ENCODE results near the gene DNAH6.

DNAH6 gene

DNA sequence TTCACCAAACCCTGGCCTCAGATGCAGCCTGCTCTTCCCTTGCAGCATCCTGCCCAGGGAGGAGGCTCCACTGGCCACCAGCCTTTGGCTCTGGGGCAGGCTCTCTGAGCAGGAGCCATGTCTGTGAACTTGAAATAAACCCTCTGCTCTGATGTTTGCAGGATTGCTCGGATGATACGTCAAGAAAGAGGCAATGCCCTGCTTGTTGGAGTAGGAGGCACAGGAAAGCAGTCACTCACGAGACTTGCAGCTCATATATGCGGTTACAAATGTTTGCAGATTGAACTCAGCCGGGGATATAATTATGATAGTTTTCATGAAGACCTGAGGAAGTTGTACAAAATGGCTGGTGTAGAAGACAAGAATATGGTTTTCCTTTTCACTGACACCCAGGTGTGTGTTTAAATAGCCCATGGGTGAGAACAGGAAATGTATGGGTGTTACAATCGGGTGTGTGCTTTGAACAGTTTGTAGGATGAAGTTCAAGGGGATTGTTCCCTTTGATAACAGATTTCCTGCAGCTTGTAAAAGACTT, 177.9 kb downstream of the DNAH6 start:
- Histone ChIP-seq H3K4me1 (ENCODE audit: insufficient read depth, insufficient read length) (no peaks in the 10 kb centered on the region), H3K4me3 (ENCODE audit: insufficient read length, low read depth) (no peak overlapping the region), H3K9ac (ENCODE audit: insufficient read length, low read depth) (no peak overlapping the region), H3K9me3 (ENCODE audit: insufficient read depth, low read length) (no peaks in the 10 kb centered on the region), H3K36me3 (ENCODE audit: insufficient read depth, insufficient read length, low read length) (no peaks in the 10 kb centered on the region), H3K27me3 (ENCODE audit: insufficient read depth, insufficient read length) (no peaks in the 10 kb centered on the region)
- DNase-seq (ENCODE audit: low read depth, low spot score) = no peak
- TF ChIP-seq SUZ12 (IDR thresholded peaks at IDR 0.05; ENCODE audit: extremely low read depth, insufficient read depth, insufficient read length) (no peak), ZNF274 (IDR thresholded peaks at IDR 0.05; ENCODE audit: low read depth, low read length) (no peak), YY1 (IDR thresholded peaks at IDR 0.05; ENCODE audit: insufficient read depth, insufficient read length) (no peak)

DNA sequence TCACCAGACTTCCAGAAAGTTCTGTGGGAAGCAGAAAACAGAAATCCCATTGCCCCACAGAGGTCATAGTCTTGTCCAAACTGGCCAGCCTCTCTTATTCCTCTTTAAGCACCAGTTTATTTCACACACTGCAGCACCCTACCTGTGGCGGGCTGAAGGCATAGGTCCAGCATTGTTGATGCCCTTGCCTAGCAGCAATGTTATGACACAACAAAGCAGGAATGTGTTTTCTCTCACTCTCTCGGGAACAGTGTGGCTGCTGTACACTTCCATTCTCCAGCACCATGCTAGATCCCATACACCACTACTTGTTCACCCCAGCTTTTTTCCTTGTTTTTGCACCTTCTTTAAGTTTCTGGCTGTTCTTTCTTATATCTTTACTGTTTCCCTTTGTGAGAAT, 181.6 kb downstream of the DNAH6 start:
- peaks cover 4% of the 10 kb centered on the region; the same call in 1 of the 2 replicates for H3K9me3 ChIP-seq (ENCODE audit: insufficient read depth, low read length)
- no peaks in the 10 kb centered on the region for H3K36me3 ChIP-seq (ENCODE audit: insufficient read depth, insufficient read length, low read length)
- no peak overlapping the region for H3K9ac ChIP-seq (ENCODE audit: insufficient read length, low read depth)
- no peak for DNase-seq (ENCODE audit: low read depth, low spot score)
- H3K4me3 ChIP-seq (ENCODE audit: insufficient read length, low read depth) = no peak overlapping the region
- no peaks in the 10 kb centered on the region for H3K27me3 ChIP-seq (ENCODE audit: insufficient read depth, insufficient read length)
- no peaks in the 10 kb centered on the region for H3K4me1 ChIP-seq (ENCODE audit: insufficient read depth, insufficient read length)
- TF ChIP-seq YY1 (IDR thresholded peaks at IDR 0.05; ENCODE audit: insufficient read depth, insufficient read length) (no peak), ZNF274 (IDR thresholded peaks at IDR 0.05; ENCODE audit: low read depth, low read length) (no peak), SUZ12 (IDR thresholded peaks at IDR 0.05; ENCODE audit: extremely low read depth, insufficient read depth, insufficient read length) (no peak)

DNA sequence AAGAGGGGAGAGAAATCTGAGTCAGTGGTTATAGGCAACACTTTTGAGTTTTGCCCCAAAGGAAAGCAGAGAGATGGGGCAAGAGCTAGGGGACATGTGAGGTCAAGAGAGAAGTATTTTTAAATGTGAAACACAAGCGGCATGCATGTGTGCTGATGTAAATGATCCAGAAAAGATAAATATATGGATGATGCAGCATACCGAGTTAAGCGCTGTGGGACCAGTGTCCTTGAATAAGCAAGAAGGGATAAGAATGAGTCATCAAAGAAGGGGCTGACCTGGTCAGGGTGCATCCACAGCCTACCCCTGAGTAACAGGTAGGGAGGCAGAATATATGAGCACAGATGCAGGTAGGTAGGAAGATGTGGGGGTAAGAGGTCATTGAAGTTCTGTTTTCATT, 183.7 kb downstream of the DNAH6 start:
- Histone ChIP-seq H3K9me3 (ENCODE audit: insufficient read depth, low read length) (peaks cover 10% of the 10 kb centered on the region; the same call in 1 of the 2 replicates), H3K9ac (ENCODE audit: insufficient read length, low read depth) (no peak overlapping the region), H3K4me3 (ENCODE audit: insufficient read length, low read depth) (no peak overlapping the region), H3K27me3 (ENCODE audit: insufficient read depth, insufficient read length) (no peaks in the 10 kb centered on the region), H3K4me1 (ENCODE audit: insufficient read depth, insufficient read length) (no peaks in the 10 kb centered on the region), H3K36me3 (ENCODE audit: insufficient read depth, insufficient read length, low read length) (no peaks in the 10 kb centered on the region)
- DNase-seq (ENCODE audit: low read depth, low spot score) = no peak
- TF ChIP-seq ZNF274 (IDR thresholded peaks at IDR 0.05; ENCODE audit: low read depth, low read length) = no peak
- no peak for TF ChIP-seq YY1 (IDR thresholded peaks at IDR 0.05; ENCODE audit: insufficient read depth, insufficient read length)
- no peak for TF ChIP-seq SUZ12 (IDR thresholded peaks at IDR 0.05; ENCODE audit: extremely low read depth, insufficient read depth, insufficient read length)

DNA sequence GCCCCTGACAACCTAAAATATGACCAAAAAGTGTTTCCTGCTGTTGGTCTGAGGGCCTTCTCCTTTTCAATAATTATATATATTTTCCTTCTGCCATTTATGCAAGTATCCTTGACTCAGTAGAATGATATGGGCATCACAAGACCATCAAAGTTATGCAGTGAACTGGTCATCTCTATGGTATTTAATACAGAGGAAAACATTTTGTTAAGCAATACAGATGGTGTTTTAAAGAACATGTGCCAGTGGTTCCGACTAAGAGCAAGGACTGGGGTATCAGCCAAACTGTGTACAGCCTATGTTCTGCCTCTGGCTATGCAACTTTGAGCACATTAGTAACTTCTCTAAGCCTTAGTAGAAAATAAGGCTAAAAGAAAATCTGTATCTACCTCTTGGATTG, 185.6 kb downstream of the DNAH6 start:
- Histone ChIP-seq H3K36me3 (ENCODE audit: insufficient read depth, insufficient read length, low read length) (no peaks in the 10 kb centered on the region), H3K9ac (ENCODE audit: insufficient read length, low read depth) (no peak overlapping the region), H3K4me3 (ENCODE audit: insufficient read length, low read depth) (no peak overlapping the region), H3K27me3 (ENCODE audit: insufficient read depth, insufficient read length) (no peaks in the 10 kb centered on the region), H3K9me3 (ENCODE audit: insufficient read depth, low read length) (peaks cover 10% of the 10 kb centered on the region; the same call in 1 of the 2 replicates), H3K4me1 (ENCODE audit: insufficient read depth, insufficient read length) (no peaks in the 10 kb centered on the region)
- no peak for TF ChIP-seq YY1 (IDR thresholded peaks at IDR 0.05; ENCODE audit: insufficient read depth, insufficient read length)
- DNase-seq (ENCODE audit: low read depth, low spot score) = no peak

DNA sequence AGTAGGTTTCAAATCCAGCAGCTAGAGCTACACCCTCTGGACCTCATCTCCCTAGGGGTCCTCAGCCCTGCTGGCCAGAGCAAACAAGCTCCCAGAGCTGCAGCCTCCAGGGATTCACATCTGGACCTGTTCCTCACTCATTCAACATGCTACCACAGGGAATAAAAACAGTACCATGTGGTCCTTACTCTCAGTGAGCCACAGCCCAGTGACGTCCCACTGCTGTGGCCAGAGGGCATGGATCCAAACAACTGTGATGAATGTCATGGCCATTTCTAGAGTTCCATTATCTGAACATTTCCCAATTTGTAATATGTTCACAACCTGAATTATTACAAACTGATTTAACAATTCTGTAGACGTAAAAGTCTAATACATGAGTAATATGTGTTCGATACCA, 186.6 kb downstream of the DNAH6 start:
- Histone ChIP-seq H3K27me3 (ENCODE audit: insufficient read depth, insufficient read length) (no peaks in the 10 kb centered on the region), H3K9me3 (ENCODE audit: insufficient read depth, low read length) (peaks cover 10% of the 10 kb centered on the region; the same call in 1 of the 2 replicates), H3K4me3 (ENCODE audit: insufficient read length, low read depth) (no peak overlapping the region), H3K9ac (ENCODE audit: insufficient read length, low read depth) (no peak overlapping the region), H3K4me1 (ENCODE audit: insufficient read depth, insufficient read length) (no peaks in the 10 kb centered on the region), H3K36me3 (ENCODE audit: insufficient read depth, insufficient read length, low read length) (no peaks in the 10 kb centered on the region)
- TF ChIP-seq SUZ12 (IDR thresholded peaks at IDR 0.05; ENCODE audit: extremely low read depth, insufficient read depth, insufficient read length) = no peak
- TF ChIP-seq YY1 (IDR thresholded peaks at IDR 0.05; ENCODE audit: insufficient read depth, insufficient read length) = no peak
- no peak for TF ChIP-seq ZNF274 (IDR thresholded peaks at IDR 0.05; ENCODE audit: low read depth, low read length)
- DNase-seq (ENCODE audit: low read depth, low spot score) = no peak

DNA sequence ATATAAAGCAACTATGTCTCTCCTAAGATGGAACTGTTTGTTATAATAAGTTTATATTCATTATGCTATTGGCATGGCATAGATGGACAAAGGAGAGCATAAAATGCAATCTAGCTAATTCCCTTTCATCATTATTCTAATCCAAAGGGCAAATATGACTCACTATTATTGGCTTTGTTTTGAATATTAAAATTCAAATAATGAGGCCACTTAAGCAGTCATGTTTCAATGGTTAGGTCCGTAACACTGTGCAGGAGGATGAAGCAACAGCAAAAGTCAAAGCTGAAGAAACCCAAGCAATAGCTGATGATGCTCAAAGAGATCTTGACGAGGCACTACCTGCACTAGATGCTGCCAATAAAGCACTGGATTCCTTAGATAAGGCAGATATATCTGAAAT, 187.5 kb downstream of the DNAH6 start:
- Histone ChIP-seq H3K4me3 (ENCODE audit: insufficient read length, low read depth) (no peak overlapping the region), H3K9me3 (ENCODE audit: insufficient read depth, low read length) (peaks cover 10% of the 10 kb centered on the region; the same call in 1 of the 2 replicates), H3K9ac (ENCODE audit: insufficient read length, low read depth) (no peak overlapping the region), H3K27me3 (ENCODE audit: insufficient read depth, insufficient read length) (no peaks in the 10 kb centered on the region), H3K4me1 (ENCODE audit: insufficient read depth, insufficient read length) (no peaks in the 10 kb centered on the region), H3K36me3 (ENCODE audit: insufficient read depth, insufficient read length, low read length) (no peaks in the 10 kb centered on the region)
- TF ChIP-seq YY1 (IDR thresholded peaks at IDR 0.05; ENCODE audit: insufficient read depth, insufficient read length) (no peak), ZNF274 (IDR thresholded peaks at IDR 0.05; ENCODE audit: low read depth, low read length) (no peak), SUZ12 (IDR thresholded peaks at IDR 0.05; ENCODE audit: extremely low read depth, insufficient read depth, insufficient read length) (no peak)
- DNase-seq (ENCODE audit: low read depth, low spot score) = no peak

DNA sequence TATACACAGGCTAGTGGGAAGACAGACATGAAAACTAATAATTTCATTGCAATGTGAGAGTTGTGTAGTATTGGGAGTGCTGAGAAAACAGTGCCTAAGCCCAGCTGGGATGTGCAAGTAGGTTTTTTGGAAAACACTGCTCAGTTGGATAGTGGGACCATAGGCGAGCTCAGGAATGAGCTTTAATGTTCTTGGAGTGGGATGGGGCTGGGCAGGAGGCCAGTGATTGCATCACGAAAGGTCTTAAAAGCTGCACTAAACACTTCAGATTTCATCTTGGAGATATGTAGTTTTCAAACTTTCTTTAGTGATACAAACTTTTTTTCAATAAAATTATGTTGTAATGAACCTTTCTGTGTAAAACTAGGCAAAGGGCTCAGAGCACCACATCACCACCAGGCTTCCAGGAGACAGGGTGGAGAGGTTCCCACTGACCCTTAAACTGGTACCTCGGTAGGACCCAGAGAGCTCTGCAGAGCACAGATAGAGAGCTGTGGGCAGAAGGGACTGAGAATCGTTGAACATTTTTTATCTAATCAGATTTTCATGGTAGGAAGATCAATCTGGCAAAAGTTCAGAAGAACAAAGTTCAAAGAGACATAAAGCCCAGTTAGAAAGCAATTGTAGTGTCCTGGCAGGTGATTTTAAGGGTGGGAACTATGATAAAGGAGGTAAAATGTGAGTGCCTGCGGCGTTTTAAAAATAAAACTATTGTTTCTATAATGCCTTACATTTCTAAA, 188.4 kb downstream of the DNAH6 start:
- no peak overlapping the region for H3K4me3 ChIP-seq (ENCODE audit: insufficient read length, low read depth)
- TF ChIP-seq YY1 (IDR thresholded peaks at IDR 0.05; ENCODE audit: insufficient read depth, insufficient read length) (no peak), SUZ12 (IDR thresholded peaks at IDR 0.05; ENCODE audit: extremely low read depth, insufficient read depth, insufficient read length) (no peak), ZNF274 (IDR thresholded peaks at IDR 0.05; ENCODE audit: low read depth, low read length) (no peak)
- H3K4me1 ChIP-seq (ENCODE audit: insufficient read depth, insufficient read length) = no peaks in the 10 kb centered on the region
- no peak for DNase-seq (ENCODE audit: low read depth, low spot score)
- H3K9me3 ChIP-seq (ENCODE audit: insufficient read depth, low read length) = peaks cover 10% of the 10 kb centered on the region; the same call in 1 of the 2 replicates
- no peak overlapping the region for H3K9ac ChIP-seq (ENCODE audit: insufficient read length, low read depth)
- H3K36me3 ChIP-seq (ENCODE audit: insufficient read depth, insufficient read length, low read length) = no peaks in the 10 kb centered on the region
- H3K27me3 ChIP-seq (ENCODE audit: insufficient read depth, insufficient read length) = no peaks in the 10 kb centered on the region

All from NT2/D1 (cell line).